PC-3 (cell line): Measurements from ENCODE around the gene PPL. TPM values are rescaled to one million over a fixed set of nuclear protein-coding genes. Genes with fewer than 3 reads are reported as not detected.

Experiments used
- ATAC-seq: fragments of 200-7000 bp; cut with Tn5 transposase; 2 replicates; pipeline ENCODE4 v1.9.1; 2020; ENCODE audit warnings: mild to moderate bottlenecking, moderate library complexity
- BruUV-seq: library from RNA; stranded (reverse); fragments of 400-500 nt; replicated peaks from 2 replicates; lab custom pipeline; 2021; lab: Mats Ljungman, UMichigan
- CTCF ChIA-PET: fragments of 300-600 bp; sonication (Branson Sonifier 250); formaldehyde crosslinking; loops from one replicate; lab custom pipeline; 2022; ENCODE audit warnings: antibody characterized with exemption; lab: Charles Lee
- POLR2A ChIA-PET: fragments of 300-600 bp; sonication (Branson Sonifier 250); formaldehyde crosslinking; loops from one replicate; lab custom pipeline; 2022; ENCODE audit warnings: antibody characterized with exemption; ENCODE audit not compliant: unreplicated experiment; lab: Charles Lee
- DNase-seq: peaks from one replicate; pipeline ENCODE4 v3.0.0-alpha.2; 2015
- H2AFZ ChIP-seq: fragments of 300-600 bp; sonication (generic); 2 replicates; pipeline ENCODE4 v1.6.0; 2016; ENCODE audit warnings: antibody characterized with exemption, low read length
- H3F3A ChIP-seq: fragments of 300-600 bp; sonication (generic); one replicate; pipeline ENCODE4 v1.6.0; 2017; ENCODE audit warnings: antibody characterized with exemption, low read length, control low read depth, mild to moderate bottlenecking; ENCODE audit not compliant: unreplicated experiment
- H3K27ac ChIP-seq: fragments of 300-600 bp; sonication (generic); 2 replicates; pipeline ENCODE4 v1.5.1; 2016; ENCODE audit warnings: mild to moderate bottlenecking, low read length
- H3K27me3 ChIP-seq: fragments of 300-600 bp; sonication (generic); 2 replicates; pipeline ENCODE4 v1.6.1; 2016; ENCODE audit warnings: low read length, mixed read lengths
- H3K36me3 ChIP-seq: fragments of 300-600 bp; sonication (generic); 2 replicates; pipeline ENCODE4 v1.6.1; 2016; ENCODE audit warnings: low read depth, mixed run types, low read length, mixed read lengths
- H3K4me1 ChIP-seq: fragments of 300-600 bp; sonication (generic); 2 replicates; pipeline ENCODE4 v1.5.1; 2016; ENCODE audit warnings: low read length; ENCODE audit not compliant: insufficient read depth
- H3K4me2 ChIP-seq: fragments of 300-600 bp; sonication (generic); 2 replicates; pipeline ENCODE4 v1.6.0; 2016; ENCODE audit warnings: low read length
- H3K4me3 ChIP-seq: fragments of 300-600 bp; sonication (generic); 2 replicates; pipeline ENCODE4 v1.5.1; 2016; ENCODE audit warnings: mild to moderate bottlenecking, low read length, mixed read lengths
- H3K79me2 ChIP-seq: fragments of 300-600 bp; sonication (generic); 2 replicates; pipeline ENCODE4 v1.6.1; 2017; ENCODE audit warnings: low read length, mixed read lengths
- H3K9ac ChIP-seq: fragments of 300-600 bp; sonication (generic); 2 replicates; pipeline ENCODE4 v1.6.0; 2016; ENCODE audit warnings: mild to moderate bottlenecking, low read length
- H3K9me2 ChIP-seq: fragments of 300-600 bp; sonication (generic); replicated peaks from 2 replicates; pipeline ENCODE4 v1.6.1; 2016; ENCODE audit warnings: mixed run types, low read length, mixed read lengths
- H3K9me3 ChIP-seq: fragments of 300-600 bp; sonication (generic); 2 replicates; pipeline ENCODE4 v1.6.1; 2016; ENCODE audit warnings: low read length, mixed read lengths
- H4K20me1 ChIP-seq: fragments of 300-600 bp; sonication (generic); 2 replicates; pipeline ENCODE4 v1.6.1; 2016; ENCODE audit warnings: low read length, mixed read lengths
- EZH2 ChIP-seq: fragments of 300-600 bp; sonication (generic); IDR thresholded peaks from one replicate; pipeline ENCODE4 v1.6.1; 2017; ENCODE audit warnings: antibody characterized with exemption, mild to moderate bottlenecking, low read length; ENCODE audit not compliant: unreplicated experiment
- EZH2phosphoT487 ChIP-seq: fragments of 300-600 bp; sonication (generic); IDR thresholded peaks from 2 replicates; pipeline ENCODE4 v1.6.1; 2018; ENCODE audit warnings: mild to moderate bottlenecking, antibody characterized with exemption, low read length, borderline replicate concordance
- intact Hi-C: fragments of 100-400 bp; cut with micrococcal nuclease; formaldehyde crosslinking; loops from 2 replicates; pipeline ENCODE4 v1.9.0; 2023
- total RNA-seq: library from RNA; depleted of rRNA; stranded (reverse); fragments of >200 nt; gene quantifications from 2 replicates; pipeline ENCODE4 v1.2.3, GENCODE V29; 2014
- TF ChIP-seq, protein P1 (sequence below): fragments of 300-600 bp; sonication (generic); conservative IDR thresholded peaks from 2 replicates; pipeline ENCODE4 v1.5.1; 2017; ENCODE audit warnings: antibody characterized with exemption, low read depth, mild to moderate bottlenecking, low read length

Gene PPL
- total RNA-seq, 1 experiment from 2014 or later = 18.8 TPM

DNA sequence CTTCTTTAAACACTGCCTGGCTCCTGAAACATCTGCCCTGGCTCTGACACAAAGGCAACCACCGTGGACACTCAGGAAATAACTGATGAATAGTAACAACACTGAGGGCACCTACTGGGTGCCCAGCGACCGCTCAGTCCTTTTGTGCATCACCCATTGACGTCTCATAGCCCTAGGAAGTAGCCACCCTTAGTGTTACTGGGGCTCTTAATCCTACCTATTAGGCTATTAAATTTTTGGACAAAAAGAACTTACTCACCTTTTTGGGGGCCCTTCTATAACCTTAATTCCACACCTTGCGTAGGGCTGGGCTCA lies 11.7 kb downstream of the PPL start:
- Histone ChIP-seq H3K79me2 (peaks cover 4% of the 10 kb centered on the region; the same call in 1 of the 2 replicates), H3K9me2 (no peaks in the 10 kb centered on the region), H3K27ac (no peak overlapping the region), H4K20me1 (no peaks in the 10 kb centered on the region), H3K4me2 (peak overlapping the region; percentile 56), H3K9ac (no peak overlapping the region), H3K27me3 (no peaks in the 10 kb centered on the region), H2AFZ (no peak overlapping the region), H3K4me3 (no peak overlapping the region), H3K36me3 (peaks cover 10% of the 10 kb centered on the region), H3K9me3 (peaks cover 6% of the 10 kb centered on the region), H3K4me1 (peaks cover 19% of the 10 kb centered on the region), H3F3A (no peaks in the 10 kb centered on the region)
- ChIA-PET POLR2A (no interaction called here), CTCF (interaction anchor here (0.6 kb wide), 2 partner anchors 362 to 671 kb away, joined by 3 read pairs; no protein-coding TSS in a partner anchor)
- no TSS peak for BruUV-seq
- intact Hi-C loops = no loop called here
- TF ChIP-seq EZH2phosphoT487 (no peak), EZH2 (no peak)
- TF ChIP-seq, protein P1, sequence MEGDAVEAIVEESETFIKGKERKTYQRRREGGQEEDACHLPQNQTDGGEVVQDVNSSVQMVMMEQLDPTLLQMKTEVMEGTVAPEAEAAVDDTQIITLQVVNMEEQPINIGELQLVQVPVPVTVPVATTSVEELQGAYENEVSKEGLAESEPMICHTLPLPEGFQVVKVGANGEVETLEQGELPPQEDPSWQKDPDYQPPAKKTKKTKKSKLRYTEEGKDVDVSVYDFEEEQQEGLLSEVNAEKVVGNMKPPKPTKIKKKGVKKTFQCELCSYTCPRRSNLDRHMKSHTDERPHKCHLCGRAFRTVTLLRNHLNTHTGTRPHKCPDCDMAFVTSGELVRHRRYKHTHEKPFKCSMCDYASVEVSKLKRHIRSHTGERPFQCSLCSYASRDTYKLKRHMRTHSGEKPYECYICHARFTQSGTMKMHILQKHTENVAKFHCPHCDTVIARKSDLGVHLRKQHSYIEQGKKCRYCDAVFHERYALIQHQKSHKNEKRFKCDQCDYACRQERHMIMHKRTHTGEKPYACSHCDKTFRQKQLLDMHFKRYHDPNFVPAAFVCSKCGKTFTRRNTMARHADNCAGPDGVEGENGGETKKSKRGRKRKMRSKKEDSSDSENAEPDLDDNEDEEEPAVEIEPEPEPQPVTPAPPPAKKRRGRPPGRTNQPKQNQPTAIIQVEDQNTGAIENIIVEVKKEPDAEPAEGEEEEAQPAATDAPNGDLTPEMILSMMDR = no peak
- DNase-seq (no peak), ATAC-seq (peak; percentile 75)

DNA sequence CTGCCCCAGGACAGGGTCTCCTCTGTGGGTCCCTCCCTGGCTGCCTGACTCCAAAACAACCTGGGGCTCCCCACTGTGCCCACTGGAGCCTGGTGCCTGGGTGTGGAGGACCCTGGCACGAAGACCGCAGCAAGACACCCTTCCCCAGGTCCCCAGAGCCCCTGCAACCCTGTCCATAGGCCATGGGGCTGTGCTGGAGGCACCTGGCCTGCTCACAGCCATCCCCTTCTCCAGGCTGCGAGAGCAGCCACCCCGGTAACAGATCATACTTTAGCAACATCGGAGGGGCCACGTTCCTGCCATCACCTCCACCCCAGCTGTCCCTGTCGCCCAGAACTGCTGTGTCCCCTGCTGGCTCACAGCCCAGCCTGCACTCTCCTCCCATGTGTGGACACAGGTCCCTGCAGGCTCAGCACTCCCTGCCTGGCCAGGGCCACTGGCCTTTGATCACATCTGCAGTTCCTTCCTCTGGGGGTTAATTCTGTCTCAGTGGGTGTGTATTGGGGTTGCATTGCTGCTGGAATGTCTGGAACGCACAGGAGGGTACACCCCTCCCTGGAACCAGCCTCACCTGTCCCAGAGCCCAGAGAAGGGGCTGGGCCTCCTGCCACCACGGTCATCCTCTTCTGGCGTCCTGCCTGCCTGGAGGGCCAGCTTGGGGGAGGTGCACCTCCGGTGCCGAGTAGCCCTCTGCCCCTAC lies 12.2 kb downstream of the PPL start:
- no TSS peak for BruUV-seq
- TF ChIP-seq, protein P1 = no peak
- no peak for TF ChIP-seq EZH2phosphoT487
- no peak for TF ChIP-seq EZH2
- Histone ChIP-seq H3K27me3 (no peaks in the 10 kb centered on the region), H3K9me3 (peaks cover 6% of the 10 kb centered on the region), H3F3A (no peaks in the 10 kb centered on the region), H3K9ac (no peak overlapping the region), H3K27ac (no peak overlapping the region), H3K9me2 (no peaks in the 10 kb centered on the region), H2AFZ (no peak overlapping the region), H3K4me1 (peaks cover 19% of the 10 kb centered on the region), H4K20me1 (no peaks in the 10 kb centered on the region), H3K36me3 (peaks cover 10% of the 10 kb centered on the region), H3K79me2 (peaks cover 4% of the 10 kb centered on the region; the same call in 1 of the 2 replicates), H3K4me2 (peak overlapping the region; percentile 56), H3K4me3 (no peak overlapping the region)
- ATAC-seq (peak; percentile 87), DNase-seq (peak; percentile 86)
- intact Hi-C loops = no loop called here
- POLR2A ChIA-PET = no interaction called here
- CTCF ChIA-PET = interaction anchor here (0.6 kb wide), 2 partner anchors 362 to 670 kb away, joined by 3 read pairs; no protein-coding TSS in a partner anchor

DNA sequence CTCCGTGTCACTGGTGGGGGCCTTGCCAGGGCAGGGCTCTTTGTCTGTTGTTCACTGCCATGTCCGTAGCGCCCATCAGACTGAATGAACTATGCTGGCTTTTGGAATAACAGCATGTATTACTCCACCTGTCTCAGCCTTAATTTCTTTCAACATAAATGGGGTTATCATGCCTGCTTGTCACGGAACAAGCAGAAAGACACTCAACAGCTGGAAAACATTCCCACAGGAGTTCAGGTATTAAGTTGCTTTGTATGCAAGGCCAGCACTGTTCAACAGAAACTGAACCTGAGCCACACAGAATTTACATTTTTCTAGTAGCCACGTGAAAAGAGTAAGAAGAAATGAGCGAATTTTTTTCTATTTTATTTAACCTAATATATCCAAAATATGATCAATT lies 13.1 kb downstream of the PPL start:
- Histone ChIP-seq H3K4me3 (no peak overlapping the region), H3K9me2 (no peaks in the 10 kb centered on the region), H3K27me3 (no peaks in the 10 kb centered on the region), H3K27ac (no peak overlapping the region), H2AFZ (no peak overlapping the region), H3K4me1 (peaks cover 26% of the 10 kb centered on the region), H3K9me3 (peaks cover 6% of the 10 kb centered on the region), H4K20me1 (no peaks in the 10 kb centered on the region), H3K36me3 (peaks cover 10% of the 10 kb centered on the region), H3K9ac (no peak overlapping the region), H3K4me2 (no peak overlapping the region), H3F3A (no peaks in the 10 kb centered on the region), H3K79me2 (peaks cover 4% of the 10 kb centered on the region; the same call in 1 of the 2 replicates)
- no peak for TF ChIP-seq EZH2phosphoT487
- no peak for TF ChIP-seq EZH2
- TF ChIP-seq, protein P1 = no peak
- POLR2A ChIA-PET = no interaction called here
- intact Hi-C loops = no loop called here
- ATAC-seq (no peak), DNase-seq (no peak)
- BruUV-seq = no TSS peak
- CTCF ChIA-PET = no interaction called here
